OCI-LY1 (cell line): ENCODE results near the gene PTGER3.

Experiments
- H2AFZ ChIP-seq: fragments of 200-600 bp; sonication (generic), shearing (Covaris generic); 2 replicates; pipeline ENCODE4 v1.6.0; 2014; ENCODE audit warnings: antibody characterized with exemption, mild to moderate bottlenecking, low read length
- H3F3A ChIP-seq: fragments of 200-600 bp; sonication (generic), shearing (Covaris generic); 2 replicates; pipeline ENCODE4 v1.6.0; 2014; ENCODE audit warnings: mild to moderate bottlenecking, antibody characterized with exemption, low read length, moderate library complexity; ENCODE audit not compliant: insufficient read depth
- H3K27ac ChIP-seq: fragments of 200-600 bp; sonication (generic); 2 replicates; pipeline ENCODE4 v1.5.1; 2014; ENCODE audit warnings: low read length, mixed run types, mild to moderate bottlenecking, low read depth; ENCODE audit not compliant: poor library complexity, severe bottlenecking
- H3K27me3 ChIP-seq: fragments of 200-600 bp; sonication (generic); 2 replicates; pipeline ENCODE4 v1.6.0; 2014; ENCODE audit warnings: antibody characterized with exemption, mild to moderate bottlenecking, low read length, moderate library complexity; ENCODE audit not compliant: insufficient read depth
- H3K36me3 ChIP-seq: fragments of 200-600 bp; sonication (generic); 2 replicates; pipeline ENCODE4 v1.6.1; 2014; ENCODE audit warnings: mild to moderate bottlenecking, antibody characterized with exemption, low read length, moderate library complexity, mixed read lengths; ENCODE audit not compliant: insufficient read depth
- H3K4me1 ChIP-seq: fragments of 200-600 bp; sonication (generic); 2 replicates; pipeline ENCODE4 v1.5.1; 2014; ENCODE audit warnings: mild to moderate bottlenecking, low read length, moderate library complexity; ENCODE audit not compliant: insufficient read depth, severe bottlenecking
- H3K4me2 ChIP-seq: fragments of 200-600 bp; sonication (generic), shearing (Covaris generic); 2 replicates; pipeline ENCODE4 v1.6.1; 2014; ENCODE audit warnings: low read length
- H3K4me3 ChIP-seq: fragments of 200-600 bp; sonication (generic); 2 replicates; pipeline ENCODE4 v1.5.1; 2014; ENCODE audit warnings: low read length, low read depth, mild to moderate bottlenecking, mixed read lengths; ENCODE audit not compliant: poor library complexity, severe bottlenecking
- H3K79me2 ChIP-seq: fragments of 200-600 bp; shearing (Covaris generic); 2 replicates; pipeline ENCODE4 v1.6.1; 2016; ENCODE audit warnings: mixed run types, low read length, mixed read lengths; ENCODE audit not compliant: insufficient read depth
- H3K9ac ChIP-seq: fragments of 200-600 bp; sonication (generic), shearing (Covaris generic); 2 replicates; pipeline ENCODE4 v1.6.1; 2014; ENCODE audit warnings: mild to moderate bottlenecking, low read length, mixed read lengths
- H3K9me2 ChIP-seq: fragments of 200-600 bp; sonication (generic), shearing (Covaris generic); 2 replicates; pipeline ENCODE4 v1.6.1; 2014; ENCODE audit warnings: low read depth, mild to moderate bottlenecking, low read length, mixed read lengths
- H3K9me3 ChIP-seq: fragments of 200-600 bp; shearing (Covaris generic); 2 replicates; pipeline ENCODE4 v1.6.1; 2014; ENCODE audit warnings: low read length, mixed read lengths
- H4K20me1 ChIP-seq: fragments of 200-600 bp; sonication (generic), shearing (Covaris generic); 2 replicates; pipeline ENCODE4 v1.6.0; 2016; ENCODE audit warnings: mild to moderate bottlenecking, low read length; ENCODE audit not compliant: insufficient read depth
- CTCF ChIP-seq: fragments of 200-600 bp; sonication (generic), shearing (Covaris generic); IDR thresholded peaks from 2 replicates; pipeline ENCODE4 v1.5.1; 2017; ENCODE audit warnings: mild to moderate bottlenecking, antibody characterized with exemption, low read length, moderate library complexity, mixed read lengths
- EZH2 ChIP-seq: fragments of 200-600 bp; sonication (generic), shearing (Covaris generic); IDR thresholded peaks from 2 replicates; pipeline ENCODE4 v1.8.0; 2017; ENCODE audit warnings: borderline replicate concordance, mixed run types, mild to moderate bottlenecking, antibody characterized with exemption, low read length, moderate library complexity, mixed read lengths

Gene PTGER3

GRCh38 chr1:71046891-71047634 lies 553 bp downstream of the PTGER3 start:
- Histone ChIP-seq H3K27ac (no peak overlapping the region), H3K9me3 (no peaks in the 10 kb centered on the region), H4K20me1 (no peaks in the 10 kb centered on the region), H3K27me3 (no peaks in the 10 kb centered on the region), H3K9ac (no peak overlapping the region), H3K4me1 (no peaks in the 10 kb centered on the region), H3F3A (no peaks in the 10 kb centered on the region), H3K4me2 (no peak overlapping the region), H3K79me2 (no peaks in the 10 kb centered on the region), H3K4me3 (no peak overlapping the region), H2AFZ (no peak overlapping the region), H3K9me2 (no peaks in the 10 kb centered on the region), H3K36me3 (no peaks in the 10 kb centered on the region)
- no peak for TF ChIP-seq CTCF
- no peak for TF ChIP-seq EZH2

- Histone ChIP-seq H3K9me3 (no peaks in the 10 kb centered on the region), H3K79me2 (no peaks in the 10 kb centered on the region), H3K27me3 (no peaks in the 10 kb centered on the region), H3K36me3 (no peaks in the 10 kb centered on the region), H3K27ac (no peak overlapping the region), H4K20me1 (no peaks in the 10 kb centered on the region), H3K4me2 (no peak overlapping the region), H3K9me2 (no peaks in the 10 kb centered on the region), H3K9ac (no peak overlapping the region), H3K4me1 (no peaks in the 10 kb centered on the region), H2AFZ (no peak overlapping the region), H3K4me3 (no peak overlapping the region), H3F3A (no peaks in the 10 kb centered on the region)
- TF ChIP-seq EZH2 (no peak), CTCF (no peak)
Observed at GRCh38 chr1:71045463-71046028, 2.1 kb downstream of the PTGER3 start.

- Histone ChIP-seq H3K79me2 (no peaks in the 10 kb centered on the region), H3K9ac (no peak overlapping the region)
Observed at GRCh38 chr1:71044833-71045232, 2.8 kb downstream of the PTGER3 start.

More at GRCh38 chr1:71044833-71045232, 2.8 kb downstream of the PTGER3 start:
- Histone ChIP-seq H3K9me3 (no peaks in the 10 kb centered on the region), H3K4me3 (no peak overlapping the region), H4K20me1 (no peaks in the 10 kb centered on the region), H3K4me2 (no peak overlapping the region), H2AFZ (no peak overlapping the region), H3K27me3 (no peaks in the 10 kb centered on the region), H3K4me1 (no peaks in the 10 kb centered on the region), H3K36me3 (no peaks in the 10 kb centered on the region), H3K9me2 (no peaks in the 10 kb centered on the region), H3F3A (no peaks in the 10 kb centered on the region), H3K27ac (no peak overlapping the region)
- TF ChIP-seq EZH2 = no peak
- no peak for TF ChIP-seq CTCF
